ENCODE measurements around the gene PCBP3. TPM values are rescaled to one million over a fixed set of nuclear protein-coding genes. Genes with fewer than 3 reads are reported as not detected.

PCBP3 gene
- total RNA-seq, 1 donor = 1.1 TPM

DNA sequence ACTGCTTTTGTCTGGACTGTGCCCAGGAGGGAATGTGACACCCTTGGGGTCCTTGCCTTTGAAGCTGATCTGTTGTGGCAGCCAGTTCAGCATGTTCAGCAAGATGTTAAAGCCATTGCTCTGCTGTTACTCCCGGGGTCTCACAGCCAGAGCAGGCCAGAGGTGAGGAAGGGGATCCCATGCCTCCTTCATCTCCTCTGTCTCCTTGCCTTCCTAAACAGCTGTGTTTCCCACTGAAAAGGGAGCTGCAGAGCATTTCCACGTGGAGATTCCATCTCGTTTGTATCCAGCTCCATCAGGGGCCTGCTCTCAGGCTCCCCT lies 202.2 kb downstream of the PCBP3 start:
- no peaks in the 10 kb centered on the region for H3K36me3 ChIP-seq (ENCODE audit: insufficient read depth, low read length)
- H3K79me2 ChIP-seq (ENCODE audit: insufficient read depth, low read length) = no peaks in the 10 kb centered on the region
- H2AFZ ChIP-seq (ENCODE audit: low read length) = no peak overlapping the region
- H3K4me2 ChIP-seq (ENCODE audit: insufficient read depth, low read length) = no peak overlapping the region
- no peak overlapping the region for H3K4me3 ChIP-seq (ENCODE audit: insufficient read depth, low read length)
- TF ChIP-seq, protein P1, sequence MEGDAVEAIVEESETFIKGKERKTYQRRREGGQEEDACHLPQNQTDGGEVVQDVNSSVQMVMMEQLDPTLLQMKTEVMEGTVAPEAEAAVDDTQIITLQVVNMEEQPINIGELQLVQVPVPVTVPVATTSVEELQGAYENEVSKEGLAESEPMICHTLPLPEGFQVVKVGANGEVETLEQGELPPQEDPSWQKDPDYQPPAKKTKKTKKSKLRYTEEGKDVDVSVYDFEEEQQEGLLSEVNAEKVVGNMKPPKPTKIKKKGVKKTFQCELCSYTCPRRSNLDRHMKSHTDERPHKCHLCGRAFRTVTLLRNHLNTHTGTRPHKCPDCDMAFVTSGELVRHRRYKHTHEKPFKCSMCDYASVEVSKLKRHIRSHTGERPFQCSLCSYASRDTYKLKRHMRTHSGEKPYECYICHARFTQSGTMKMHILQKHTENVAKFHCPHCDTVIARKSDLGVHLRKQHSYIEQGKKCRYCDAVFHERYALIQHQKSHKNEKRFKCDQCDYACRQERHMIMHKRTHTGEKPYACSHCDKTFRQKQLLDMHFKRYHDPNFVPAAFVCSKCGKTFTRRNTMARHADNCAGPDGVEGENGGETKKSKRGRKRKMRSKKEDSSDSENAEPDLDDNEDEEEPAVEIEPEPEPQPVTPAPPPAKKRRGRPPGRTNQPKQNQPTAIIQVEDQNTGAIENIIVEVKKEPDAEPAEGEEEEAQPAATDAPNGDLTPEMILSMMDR (IDR thresholded peaks at IDR 0.05; ENCODE audit: extremely low read depth, low read depth, low read length) = no peak
- no peak overlapping the region for H3K27ac ChIP-seq (ENCODE audit: low read depth, low read length)
- no peaks in the 10 kb centered on the region for H4K20me1 ChIP-seq (ENCODE audit: insufficient read depth, low read length)
- H3K9me3 ChIP-seq (ENCODE audit: low read depth, low read length) = peaks cover 5% of the 10 kb centered on the region
- peaks cover 13% of the 10 kb centered on the region for H3K27me3 ChIP-seq (ENCODE audit: insufficient read depth, low read length)
- H3K4me1 ChIP-seq (ENCODE audit: insufficient read depth, low read length) = peaks cover 8% of the 10 kb centered on the region
- DNase-seq (ENCODE audit: insufficient read length, low spot score, missing footprints) = no peak

DNA sequence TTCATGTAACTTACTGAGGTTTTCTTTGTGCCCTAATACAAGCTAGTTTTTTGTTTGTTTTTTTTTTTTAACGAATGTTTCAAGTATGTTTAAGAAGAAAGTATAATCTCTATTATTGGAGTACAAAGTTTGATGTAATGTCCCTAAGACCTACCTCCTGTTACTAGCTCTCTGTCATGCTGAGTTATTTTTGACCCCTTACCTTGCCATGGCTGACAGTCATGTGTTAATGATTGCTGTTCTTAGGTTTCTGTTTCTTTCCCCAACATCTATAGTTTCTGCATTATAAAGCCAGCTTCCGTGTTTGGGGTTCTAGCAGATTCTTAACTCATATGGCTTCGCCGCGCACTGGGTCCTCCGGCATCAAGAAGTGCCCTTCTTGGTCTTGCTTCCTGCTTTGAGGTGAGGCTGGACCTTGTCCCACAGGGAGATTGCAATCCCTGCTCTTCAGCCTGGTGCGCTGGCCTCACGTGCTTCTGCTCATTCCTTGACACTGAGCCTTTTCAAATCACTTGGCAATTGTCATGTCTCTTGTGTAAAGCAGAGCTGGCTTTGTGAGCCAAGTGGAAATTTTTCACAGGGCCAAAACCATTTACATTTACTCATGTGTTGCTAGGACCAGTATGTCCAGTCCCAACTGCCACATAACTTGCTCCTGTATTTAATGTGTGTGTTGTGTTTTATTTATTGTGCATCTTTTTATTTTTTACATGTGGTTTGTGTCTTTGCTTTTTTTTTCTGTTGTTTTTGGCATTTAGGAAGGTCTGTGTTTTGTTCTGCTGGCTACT lies 203.0 kb downstream of the PCBP3 start:
- peaks cover 13% of the 10 kb centered on the region for H3K27me3 ChIP-seq (ENCODE audit: insufficient read depth, low read length)
- no peak overlapping the region for H3K4me3 ChIP-seq (ENCODE audit: insufficient read depth, low read length)
- H3K4me2 ChIP-seq (ENCODE audit: insufficient read depth, low read length) = no peak overlapping the region
- DNase-seq (ENCODE audit: insufficient read length, low spot score, missing footprints) = no peak
- no peaks in the 10 kb centered on the region for H3K79me2 ChIP-seq (ENCODE audit: insufficient read depth, low read length)
- H2AFZ ChIP-seq (ENCODE audit: low read length) = no peak overlapping the region
- H3K9me3 ChIP-seq (ENCODE audit: low read depth, low read length) = peaks cover 2% of the 10 kb centered on the region
- no peaks in the 10 kb centered on the region for H4K20me1 ChIP-seq (ENCODE audit: insufficient read depth, low read length)
- no peak overlapping the region for H3K27ac ChIP-seq (ENCODE audit: low read depth, low read length)
- H3K36me3 ChIP-seq (ENCODE audit: insufficient read depth, low read length) = no peaks in the 10 kb centered on the region
- TF ChIP-seq, protein P1 (IDR thresholded peaks at IDR 0.05; ENCODE audit: extremely low read depth, low read depth, low read length) = no peak
- peaks cover 8% of the 10 kb centered on the region for H3K4me1 ChIP-seq (ENCODE audit: insufficient read depth, low read length)

DNA sequence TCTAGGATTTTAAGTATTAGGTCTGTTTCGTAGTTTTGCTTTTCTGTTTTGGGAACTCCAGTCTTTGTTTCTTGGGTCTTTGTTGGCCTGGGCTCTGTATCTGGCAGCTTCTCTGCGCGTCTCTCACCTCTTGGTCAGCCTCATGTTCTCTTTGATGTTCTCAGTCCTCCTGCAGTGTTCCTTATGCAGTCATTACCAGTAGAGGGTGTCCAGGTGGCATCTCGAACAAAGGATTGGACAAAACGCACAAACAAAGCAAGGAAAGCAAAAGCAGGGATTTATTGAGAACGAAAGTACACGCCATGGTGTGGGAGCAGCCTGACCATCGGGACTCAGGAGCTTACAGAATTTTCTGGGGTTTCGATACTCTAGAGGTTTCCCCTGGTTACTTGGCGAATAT lies 204.3 kb downstream of the PCBP3 start:
- Histone ChIP-seq H3K4me3 (ENCODE audit: insufficient read depth, low read length) (no peak overlapping the region), H3K27me3 (ENCODE audit: insufficient read depth, low read length) (peaks cover 16% of the 10 kb centered on the region), H2AFZ (ENCODE audit: low read length) (no peak overlapping the region), H3K4me1 (ENCODE audit: insufficient read depth, low read length) (peaks cover 8% of the 10 kb centered on the region), H3K4me2 (ENCODE audit: insufficient read depth, low read length) (no peak overlapping the region), H3K9me3 (ENCODE audit: low read depth, low read length) (no peaks in the 10 kb centered on the region), H4K20me1 (ENCODE audit: insufficient read depth, low read length) (no peaks in the 10 kb centered on the region), H3K79me2 (ENCODE audit: insufficient read depth, low read length) (no peaks in the 10 kb centered on the region), H3K27ac (ENCODE audit: low read depth, low read length) (no peak overlapping the region), H3K36me3 (ENCODE audit: insufficient read depth, low read length) (no peaks in the 10 kb centered on the region)
- TF ChIP-seq, protein P1 (IDR thresholded peaks at IDR 0.05; ENCODE audit: extremely low read depth, low read depth, low read length) = no peak
- DNase-seq (ENCODE audit: insufficient read length, low spot score, missing footprints) = no peak

DNA sequence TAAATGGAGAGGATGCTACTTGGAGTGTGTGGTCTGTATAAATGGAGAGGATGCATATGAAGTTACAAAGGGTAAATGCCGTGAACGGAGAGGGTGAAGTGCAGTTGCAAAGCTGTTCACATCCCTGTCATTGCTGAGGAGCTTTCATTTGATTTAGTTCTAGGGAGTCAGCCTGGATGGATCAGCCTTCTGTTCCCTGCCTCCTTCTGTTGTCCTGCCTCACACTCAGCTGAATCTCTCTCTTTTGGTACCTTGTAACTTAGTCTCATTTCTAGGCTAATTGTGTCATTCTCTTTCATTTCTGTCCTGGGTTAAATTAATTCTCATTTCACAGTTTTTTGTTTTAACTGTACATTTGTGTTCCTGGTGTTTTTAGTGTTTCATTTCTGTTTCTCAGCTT lies 204.8 kb downstream of the PCBP3 start:
- Histone ChIP-seq H4K20me1 (ENCODE audit: insufficient read depth, low read length) (no peaks in the 10 kb centered on the region), H3K36me3 (ENCODE audit: insufficient read depth, low read length) (no peaks in the 10 kb centered on the region), H3K4me3 (ENCODE audit: insufficient read depth, low read length) (no peak overlapping the region), H3K27me3 (ENCODE audit: insufficient read depth, low read length) (peaks cover 17% of the 10 kb centered on the region), H3K27ac (ENCODE audit: low read depth, low read length) (no peak overlapping the region), H3K79me2 (ENCODE audit: insufficient read depth, low read length) (no peaks in the 10 kb centered on the region), H3K9me3 (ENCODE audit: low read depth, low read length) (no peaks in the 10 kb centered on the region), H3K4me2 (ENCODE audit: insufficient read depth, low read length) (no peak overlapping the region), H3K4me1 (ENCODE audit: insufficient read depth, low read length) (peaks cover 8% of the 10 kb centered on the region), H2AFZ (ENCODE audit: low read length) (no peak overlapping the region)
- DNase-seq (ENCODE audit: insufficient read length, low spot score, missing footprints) = no peak
- TF ChIP-seq, protein P1 (IDR thresholded peaks at IDR 0.05; ENCODE audit: extremely low read depth, low read depth, low read length) = no peak
